ENCODE measurements around the gene DLL1. TPM values are rescaled to one million over a fixed set of nuclear protein-coding genes. Genes with fewer than 3 reads are reported as not detected.

DLL1 gene
- total RNA-seq, 2 experiments from 2014 or later, result 10.7 to 12.3 TPM

DNA sequence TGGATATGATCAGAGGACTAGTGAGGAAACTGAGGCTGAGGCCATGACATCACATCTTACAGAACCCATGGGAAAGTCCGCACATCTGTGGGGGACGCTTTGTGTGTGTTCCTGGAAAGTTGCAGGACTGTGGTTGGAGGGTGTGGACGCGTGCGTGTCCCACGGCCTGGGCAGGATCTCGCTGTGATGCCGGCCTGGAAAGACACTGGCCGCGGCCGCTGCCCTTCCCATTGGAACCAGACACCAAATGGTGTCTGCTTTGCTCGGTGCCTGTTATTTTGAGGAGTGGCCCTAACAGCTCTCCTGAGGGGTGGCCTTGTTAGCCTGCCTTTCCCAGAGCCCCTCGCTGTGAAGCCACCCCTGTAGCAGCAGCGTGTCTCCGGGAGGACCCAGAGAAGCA lies 41.1 kb downstream of the DLL1 start:
- POLR2A ChIA-PET, result no interaction called here
- CTCF ChIA-PET, result no interaction called here
- no peaks in the 10 kb centered on the region for H3K9me3 Mint-ChIP-seq (ENCODE audit: insufficient read depth)
- no peaks in the 10 kb centered on the region for H3K4me1 Mint-ChIP-seq (ENCODE audit: low read depth)
- H3K4me3 Mint-ChIP-seq, result no peak overlapping the region
- ATAC-seq (no peak), DNase-seq (no peak)
- H3K27me3 Mint-ChIP-seq (ENCODE audit: low read depth), result peaks cover 2% of the 10 kb centered on the region
- H3K36me3 Mint-ChIP-seq (ENCODE audit: low read depth), result no peaks in the 10 kb centered on the region
- H3K27ac Mint-ChIP-seq, result no peak overlapping the region

DNA sequence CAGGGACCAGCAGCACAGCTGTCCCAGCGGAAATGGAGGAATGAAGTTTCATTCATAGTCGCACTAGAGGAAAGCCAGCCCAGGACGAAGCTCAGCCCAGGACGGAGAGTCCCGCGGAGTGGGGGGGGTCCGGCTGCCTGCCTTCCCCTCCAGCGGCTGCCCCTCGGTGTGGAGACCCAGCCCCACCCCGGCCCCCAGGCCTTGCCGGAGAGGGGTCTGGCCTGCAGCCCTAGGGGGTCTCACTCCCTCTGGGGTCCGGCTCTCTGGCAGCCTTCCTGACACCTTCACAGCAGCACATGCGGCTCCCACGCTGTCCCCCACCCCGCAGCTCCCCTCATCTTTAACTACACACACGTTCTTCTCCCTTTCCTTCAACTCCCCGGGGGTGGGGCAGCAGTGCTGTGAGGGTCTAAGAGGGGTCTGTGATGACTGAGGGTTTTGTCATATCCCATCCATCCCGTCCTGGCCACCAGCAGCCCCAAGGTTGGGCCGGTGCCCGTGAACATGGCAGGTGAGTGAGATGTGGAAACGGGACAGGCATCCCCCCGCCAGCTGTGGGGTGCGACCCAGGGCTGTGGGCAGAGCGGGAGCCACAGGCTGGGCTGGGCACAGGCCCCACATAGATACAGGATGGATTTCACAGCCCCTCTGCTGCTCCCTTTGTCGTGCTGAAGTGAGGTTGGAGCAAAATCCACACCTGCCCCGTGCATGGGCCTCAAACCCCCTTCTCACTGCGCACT lies 41.8 kb downstream of the DLL1 start:
- H3K27me3 Mint-ChIP-seq (ENCODE audit: low read depth), result peaks cover 2% of the 10 kb centered on the region
- ChIA-PET CTCF (no interaction called here), POLR2A (no interaction called here)
- H3K36me3 Mint-ChIP-seq (ENCODE audit: low read depth), result no peaks in the 10 kb centered on the region
- H3K27ac Mint-ChIP-seq, result no peak overlapping the region
- DNase-seq (no peak), ATAC-seq (no peak)
- H3K4me1 Mint-ChIP-seq (ENCODE audit: low read depth), result no peaks in the 10 kb centered on the region
- no peak overlapping the region for H3K4me3 Mint-ChIP-seq
- H3K9me3 Mint-ChIP-seq (ENCODE audit: insufficient read depth), result no peaks in the 10 kb centered on the region

DNA sequence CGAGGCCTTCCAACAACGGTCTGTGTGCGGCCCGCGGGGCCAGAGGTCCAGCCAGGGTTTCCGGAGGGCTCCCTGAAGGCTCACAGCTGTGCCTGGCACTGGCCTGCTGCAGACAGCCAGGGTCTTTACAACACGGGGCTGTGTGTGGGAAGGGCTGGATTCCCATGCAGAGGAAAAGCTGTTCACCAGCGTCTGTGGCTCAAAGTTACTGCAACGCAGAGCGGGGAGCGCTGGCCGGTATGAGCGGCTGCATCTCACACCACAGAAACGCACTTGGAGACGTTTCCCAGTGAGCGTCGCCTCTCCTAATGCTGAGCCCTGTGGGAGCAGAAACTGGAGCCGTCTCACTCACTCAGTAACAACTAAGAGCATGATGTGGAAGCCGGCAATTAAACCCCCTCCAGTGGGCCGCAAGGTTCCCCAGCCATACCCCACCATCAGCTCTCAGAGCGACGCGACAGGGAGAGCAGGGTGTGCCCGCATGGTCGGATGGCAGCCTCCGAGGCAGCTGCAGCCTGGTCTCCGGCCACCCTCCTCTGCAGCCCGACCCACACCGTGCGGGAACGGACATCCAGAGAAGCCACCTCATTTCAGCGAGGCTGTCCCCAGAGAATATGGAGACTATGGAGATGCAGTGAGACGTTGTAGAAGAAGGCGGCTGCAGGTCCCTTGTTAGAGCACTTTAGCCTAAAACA lies 42.6 kb downstream of the DLL1 start:
- Mint-ChIP-seq H3K27ac (no peak overlapping the region), H3K9me3 (ENCODE audit: insufficient read depth) (no peaks in the 10 kb centered on the region), H3K4me1 (ENCODE audit: low read depth) (no peaks in the 10 kb centered on the region), H3K4me3 (no peak overlapping the region), H3K27me3 (ENCODE audit: low read depth) (peaks cover 3% of the 10 kb centered on the region), H3K36me3 (ENCODE audit: low read depth) (no peaks in the 10 kb centered on the region)
- ATAC-seq (no peak), DNase-seq (no peak)
- CTCF ChIA-PET, result no interaction called here
- POLR2A ChIA-PET, result no interaction called here

DNA sequence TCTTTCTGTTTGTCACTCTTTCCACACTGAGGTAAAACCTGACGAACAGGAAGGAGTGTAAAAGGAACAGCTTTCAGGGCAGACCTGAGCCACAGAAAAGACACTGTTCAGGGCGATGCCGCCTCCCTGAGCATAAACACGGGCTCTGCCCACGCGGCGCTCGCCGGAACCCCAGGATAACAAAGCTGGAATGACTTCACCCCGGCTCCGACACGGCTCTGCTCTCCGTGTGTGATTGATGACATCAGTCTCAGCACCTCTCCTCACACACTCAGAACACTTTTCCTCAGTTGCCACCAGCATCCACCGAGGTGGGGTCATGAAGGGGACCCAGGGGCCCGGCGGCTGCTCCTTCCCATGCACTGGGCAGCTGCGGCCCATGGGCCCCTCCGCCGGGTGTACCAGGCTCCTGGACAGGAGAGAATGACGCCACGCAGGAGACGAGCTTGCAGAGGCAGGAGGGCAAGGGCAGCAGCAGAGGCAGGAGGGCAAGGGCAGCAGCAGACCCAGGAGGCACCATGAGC lies 43.6 kb downstream of the DLL1 start:
- H3K4me1 Mint-ChIP-seq (ENCODE audit: low read depth), result no peaks in the 10 kb centered on the region
- POLR2A ChIA-PET, result no interaction called here

DNA sequence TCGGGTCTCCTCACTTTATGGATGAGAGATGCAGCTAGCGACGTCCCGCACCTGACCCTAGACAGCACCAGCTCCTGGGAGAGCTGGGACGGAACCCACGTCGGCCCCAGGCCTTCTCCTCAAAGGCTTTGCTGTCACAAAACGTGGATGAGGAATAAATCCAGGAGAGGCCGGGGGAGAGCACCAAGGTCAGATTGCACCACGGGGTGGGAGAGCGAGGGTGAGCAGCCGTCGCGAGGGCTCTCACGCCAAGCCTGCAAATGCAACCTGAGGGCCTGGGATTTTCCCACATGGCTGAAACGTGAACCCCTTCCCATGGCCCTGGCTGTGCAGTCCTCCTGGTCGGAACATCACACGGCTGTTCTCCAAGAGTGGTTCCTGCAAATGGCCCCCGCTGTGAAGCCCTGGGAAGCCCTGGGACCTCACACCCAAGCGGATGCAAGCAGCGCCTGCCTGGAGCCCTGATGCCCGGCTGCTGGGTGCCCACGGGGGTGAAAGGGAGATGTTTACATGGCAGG lies 45.3 kb downstream of the DLL1 start:
- ChIA-PET CTCF (no interaction called here), POLR2A (no interaction called here)
- Mint-ChIP-seq H3K9me3 (ENCODE audit: insufficient read depth) (no peaks in the 10 kb centered on the region), H3K27me3 (ENCODE audit: low read depth) (peaks cover 7% of the 10 kb centered on the region), H3K36me3 (ENCODE audit: low read depth) (no peaks in the 10 kb centered on the region), H3K27ac (no peak overlapping the region), H3K4me1 (ENCODE audit: low read depth) (no peaks in the 10 kb centered on the region), H3K4me3 (no peak overlapping the region)
- ATAC-seq, result no peak
- no peak for DNase-seq

More for the DNA sequence above, 43.6 kb downstream of the DLL1 start:
- Mint-ChIP-seq H3K9me3 (ENCODE audit: insufficient read depth) (no peaks in the 10 kb centered on the region), H3K4me3 (no peak overlapping the region), H3K27me3 (ENCODE audit: low read depth) (peaks cover 5% of the 10 kb centered on the region), H3K36me3 (ENCODE audit: low read depth) (no peaks in the 10 kb centered on the region), H3K27ac (no peak overlapping the region)
- ATAC-seq, result no peak
- CTCF ChIA-PET, result no interaction called here
- DNase-seq, result no peak

DNA sequence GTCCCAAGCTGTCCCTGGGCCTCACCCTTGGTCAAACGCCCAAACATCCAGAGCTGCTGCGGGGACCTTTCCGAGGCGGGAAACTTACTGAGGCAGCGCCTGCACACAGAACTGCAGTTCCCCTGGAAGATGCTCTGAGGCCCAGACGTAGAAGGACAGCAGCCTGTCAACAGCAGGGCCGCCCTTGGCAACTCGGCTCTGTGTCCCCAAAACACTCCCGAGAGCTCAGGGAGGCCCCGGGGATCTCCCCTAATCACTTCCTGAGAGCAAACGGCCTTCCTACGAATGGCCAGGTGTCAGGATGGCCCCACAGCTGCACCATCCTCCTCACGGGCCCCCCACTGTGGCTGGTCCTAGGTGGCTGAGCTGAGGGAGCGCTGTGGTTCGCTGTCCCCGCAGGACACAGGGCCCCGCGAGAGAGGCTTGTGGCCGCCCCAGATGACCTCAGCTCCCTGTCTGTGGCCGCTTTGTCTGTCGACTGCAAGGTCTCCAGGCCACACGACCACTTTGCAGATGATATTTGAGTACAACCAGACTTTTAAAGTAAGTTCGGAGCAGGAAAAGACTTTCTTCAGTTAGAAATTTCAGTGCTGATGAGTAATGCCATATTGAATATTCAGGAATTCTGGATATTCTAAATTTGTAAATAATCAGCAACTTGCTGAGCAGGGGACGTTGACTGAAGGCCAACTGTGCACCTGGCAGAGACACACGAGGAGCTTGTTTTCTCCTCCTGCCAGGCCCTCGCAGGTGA lies 46.0 kb downstream of the DLL1 start:
- H3K36me3 Mint-ChIP-seq (ENCODE audit: low read depth), result no peaks in the 10 kb centered on the region
- ChIA-PET CTCF (no interaction called here), POLR2A (no interaction called here)
- H3K27ac Mint-ChIP-seq, result no peak overlapping the region
- ATAC-seq, result no peak
- DNase-seq, result no peak
- peaks cover 7% of the 10 kb centered on the region for H3K27me3 Mint-ChIP-seq (ENCODE audit: low read depth)
- no peaks in the 10 kb centered on the region for H3K4me1 Mint-ChIP-seq (ENCODE audit: low read depth)
- no peak overlapping the region for H3K4me3 Mint-ChIP-seq
- H3K9me3 Mint-ChIP-seq (ENCODE audit: insufficient read depth), result no peaks in the 10 kb centered on the region

DNA sequence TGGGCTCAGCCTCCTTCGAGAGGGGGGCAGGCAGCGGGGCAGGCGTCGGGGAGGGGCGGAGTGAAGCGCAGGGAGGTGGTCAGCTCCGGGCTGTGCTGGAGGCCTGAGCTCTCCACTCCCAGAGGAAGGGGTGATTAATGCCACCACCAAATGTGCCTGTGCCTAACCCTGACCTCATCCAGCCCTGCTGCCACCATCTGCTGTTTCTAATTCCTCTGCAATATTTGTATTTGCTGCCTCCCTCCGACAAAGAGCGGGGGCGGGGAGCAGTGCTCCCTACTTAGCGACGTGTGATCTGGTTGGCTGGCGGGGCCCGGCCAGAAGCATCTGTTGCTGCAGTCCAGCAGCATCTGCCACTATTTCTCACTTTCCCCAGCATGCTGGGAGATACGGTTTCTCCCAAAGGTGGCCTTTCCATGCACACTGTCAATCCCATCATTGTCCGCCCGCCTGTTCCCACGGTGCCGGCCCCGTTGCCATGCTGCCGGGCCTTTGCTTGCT lies 47.0 kb downstream of the DLL1 start:
- ChIA-PET CTCF (no interaction called here), POLR2A (no interaction called here)
- H3K27ac Mint-ChIP-seq, result no peak overlapping the region
- H3K9me3 Mint-ChIP-seq (ENCODE audit: insufficient read depth), result no peaks in the 10 kb centered on the region
- peaks cover 9% of the 10 kb centered on the region for H3K27me3 Mint-ChIP-seq (ENCODE audit: low read depth)
- H3K36me3 Mint-ChIP-seq (ENCODE audit: low read depth), result no peaks in the 10 kb centered on the region
- ATAC-seq (no peak), DNase-seq (no peak)
- H3K4me3 Mint-ChIP-seq, result no peak overlapping the region
- H3K4me1 Mint-ChIP-seq (ENCODE audit: low read depth), result no peaks in the 10 kb centered on the region

DNA sequence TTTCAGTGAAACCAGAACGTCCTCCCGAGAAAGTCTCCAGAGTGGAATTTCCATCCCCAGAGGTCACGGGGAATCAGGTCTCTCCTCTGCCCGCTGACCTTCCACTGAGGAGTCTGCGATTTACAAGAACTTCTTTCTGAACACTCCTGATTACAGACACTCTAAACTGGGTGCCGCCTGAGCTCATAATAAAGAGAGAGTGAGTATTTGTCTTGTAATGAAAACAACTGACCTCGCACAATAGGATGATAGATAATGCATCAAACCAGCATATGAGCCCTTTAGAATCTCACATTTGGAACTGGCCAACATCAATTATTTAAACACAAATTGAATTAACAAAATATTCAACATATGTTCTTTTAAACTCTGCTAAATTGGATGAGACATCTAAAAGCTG lies 47.5 kb downstream of the DLL1 start:
- CTCF ChIA-PET, result no interaction called here
- no peaks in the 10 kb centered on the region for H3K4me1 Mint-ChIP-seq (ENCODE audit: low read depth)
- H3K27ac Mint-ChIP-seq, result no peak overlapping the region
- DNase-seq (no peak), ATAC-seq (no peak)
- no peaks in the 10 kb centered on the region for H3K36me3 Mint-ChIP-seq (ENCODE audit: low read depth)
- H3K9me3 Mint-ChIP-seq (ENCODE audit: insufficient read depth), result no peaks in the 10 kb centered on the region
- H3K27me3 Mint-ChIP-seq (ENCODE audit: low read depth), result peaks cover 9% of the 10 kb centered on the region
- POLR2A ChIA-PET, result no interaction called here
- no peak overlapping the region for H3K4me3 Mint-ChIP-seq

DNA sequence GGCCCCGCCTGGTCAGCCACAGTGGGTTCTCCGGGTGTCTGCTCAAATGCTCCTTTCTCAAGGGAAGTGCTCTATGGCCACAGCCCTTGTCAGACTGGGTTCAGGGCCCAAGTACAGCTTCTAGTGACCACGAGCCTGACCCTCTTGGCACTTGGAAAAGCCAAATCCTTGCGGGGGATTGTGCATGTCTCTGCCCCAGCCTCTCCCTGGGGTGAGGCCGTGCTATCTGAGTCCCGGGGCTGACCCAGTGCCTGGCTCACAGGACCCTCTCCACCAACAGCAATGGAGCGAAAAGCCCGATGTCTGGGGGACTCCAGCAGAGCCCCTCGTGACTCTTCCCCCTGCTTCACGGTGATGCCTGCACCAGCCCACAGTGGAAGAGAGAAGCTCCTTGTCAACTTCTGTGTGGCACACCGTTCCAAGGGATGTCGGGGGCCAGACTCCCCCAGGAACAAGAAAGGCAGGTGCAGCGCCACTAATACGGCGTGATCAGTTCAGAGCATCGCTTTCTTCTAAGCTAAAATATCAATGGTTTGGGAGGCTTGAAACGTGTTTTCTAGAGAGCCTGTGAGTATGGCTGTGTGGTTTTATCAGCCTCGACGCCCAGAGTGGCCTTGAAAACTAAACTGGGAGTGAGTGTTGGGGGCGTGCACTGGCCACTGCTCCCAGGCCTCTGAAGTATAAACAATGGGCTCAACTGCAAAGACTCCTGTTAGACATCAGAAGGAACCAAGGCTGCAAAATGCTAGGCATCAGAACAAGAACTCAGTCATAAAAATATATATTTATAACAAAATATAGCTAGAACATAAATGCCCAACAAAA lies 51.9 kb downstream of the DLL1 start:
- ChIA-PET POLR2A (no interaction called here), CTCF (no interaction called here)
- Mint-ChIP-seq H3K4me1 (ENCODE audit: low read depth) (no peaks in the 10 kb centered on the region), H3K27ac (no peak overlapping the region), H3K4me3 (no peak overlapping the region), H3K36me3 (ENCODE audit: low read depth) (no peaks in the 10 kb centered on the region), H3K9me3 (ENCODE audit: insufficient read depth) (no peaks in the 10 kb centered on the region), H3K27me3 (ENCODE audit: low read depth) (peaks cover 9% of the 10 kb centered on the region)
- DNase-seq (no peak), ATAC-seq (no peak)

DNA sequence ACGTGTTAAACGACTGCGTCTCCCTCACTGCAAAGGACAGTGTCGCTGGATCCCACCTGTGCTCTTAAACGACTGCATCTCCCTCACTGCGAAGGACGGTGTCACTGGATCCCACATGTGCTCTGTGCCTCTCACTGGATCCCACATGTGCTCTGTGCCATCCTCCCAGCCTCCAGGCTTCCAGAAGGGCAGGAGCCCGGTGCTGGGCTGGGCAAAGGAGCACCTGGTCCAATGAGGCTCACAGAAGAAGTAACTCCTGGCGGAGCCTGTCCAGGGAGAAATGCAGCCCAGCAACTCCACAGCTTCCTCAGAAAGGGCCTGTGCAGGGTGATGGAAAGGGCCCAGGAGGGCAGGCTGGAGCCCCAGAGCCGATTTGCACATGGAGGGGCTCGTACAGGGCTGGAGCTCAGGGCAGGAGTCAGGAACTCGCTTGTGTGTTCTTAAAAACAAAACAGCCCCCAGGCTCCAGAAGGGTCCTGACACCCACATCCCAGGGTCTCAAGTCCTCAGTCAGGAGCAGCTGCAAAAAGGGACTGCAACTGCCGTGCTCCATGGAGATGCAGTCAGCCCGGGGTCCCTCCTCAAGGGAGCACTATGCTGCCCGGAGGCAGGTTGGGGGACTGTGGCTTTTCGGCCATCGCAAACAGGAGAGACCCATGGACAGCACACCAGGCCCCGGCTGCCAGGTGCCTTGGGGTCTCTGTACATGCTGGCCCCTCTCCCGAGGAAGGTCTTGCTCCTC lies 52.7 kb downstream of the DLL1 start:
- H3K27me3 Mint-ChIP-seq (ENCODE audit: low read depth), result peaks cover 8% of the 10 kb centered on the region
- DNase-seq (no peak), ATAC-seq (no peak)
- H3K36me3 Mint-ChIP-seq (ENCODE audit: low read depth), result no peaks in the 10 kb centered on the region
- no peak overlapping the region for H3K27ac Mint-ChIP-seq
- H3K9me3 Mint-ChIP-seq (ENCODE audit: insufficient read depth), result no peaks in the 10 kb centered on the region
- no peak overlapping the region for H3K4me3 Mint-ChIP-seq
- H3K4me1 Mint-ChIP-seq (ENCODE audit: low read depth), result no peaks in the 10 kb centered on the region
- ChIA-PET POLR2A (no interaction called here), CTCF (no interaction called here)

Measured in activated CD8-positive, alpha-beta T cell treated with anti-CD3 and anti-CD28 coated beads, Interleukin-2, amount 10 ng/mL, durations not matched to agents 7 days and 5 days (primary cell).